Esophagus squamous epithelium (tissue), 5 donors: ENCODE data around the gene TSTD1. TPM values are rescaled to one million over a fixed set of nuclear protein-coding genes. Genes with fewer than 3 reads are reported as not detected.

Experiments
- DNase-seq: peaks from one replicate; lab custom pipeline; 2025; lab: John Stamatoyannopoulos, UW
- H3K27ac ChIP-seq, 4 donors: fragments of 200-600 bp; sonication (generic); one replicate each; pipeline ENCODE4 v1.5.1; 2016 to 2019; ENCODE audit warnings: mild to moderate bottlenecking in 1 of 4
- H3K27me3 ChIP-seq, 4 donors: fragments of 200-600 bp; sonication (generic); 1 replicate in 3 of 4; 2 replicates in 1 of 4; pipeline versions ENCODE4 v1.5.1 to v1.6.0; 2017 to 2021; ENCODE audit warnings: antibody characterized with exemption in 1 of 4
- H3K36me3 ChIP-seq, 3 donors: fragments of 200-600 bp; sonication (generic); one replicate each; pipeline ENCODE4 v1.5.1; 2016 to 2019
- H3K4me1 ChIP-seq, 3 donors: fragments of 200-600 bp; sonication (generic); one replicate each; pipeline ENCODE4 v1.5.1; 2017 to 2019
- H3K4me3 ChIP-seq, 4 donors: fragments of 200-600 bp; sonication (generic); 1 replicate in 3 of 4; 2 replicates in 1 of 4; pipeline ENCODE4 v1.5.1; 2016 to 2019; ENCODE audit warnings: mild to moderate bottlenecking in 2 of 4, moderate library complexity in 1 of 4
- H3K9me3 ChIP-seq, 3 donors: fragments of 200-600 bp; sonication (generic); one replicate each; pipeline ENCODE4 v1.5.1; 2016 to 2019
- CTCF ChIP-seq, 6 experiments: fragments of 450-650 bp in 4 of 6; fragments of 200-600 bp in 2 of 6; sonication (generic) in 2 of 6; IDR thresholded peaks; one replicate each; pipeline ENCODE4 v1.5.1; 2016 to 2019; ENCODE audit warnings: antibody characterized with exemption in 6 of 6, mild to moderate bottlenecking in 4 of 6, moderate library complexity in 4 of 6
- POLR2A ChIP-seq, 4 donors: fragments of 450-650 bp; IDR thresholded peaks; one replicate each; pipeline ENCODE4 v1.6.1; 2017; ENCODE audit warnings: antibody characterized with exemption in 4 of 4, mild to moderate bottlenecking in 4 of 4, moderate library complexity in 3 of 4
- WGBS, 2 donors: methylation state at CpG; one replicate each; pipeline ENCODE4 v1.1.5; 2018; 5-methylcytosine and 5-hydroxymethylcytosine counted together
- intact Hi-C: fragments of 100-400 bp; cut with DNase I; formaldehyde crosslinking; loops from one replicate; pipeline ENCODE4 v1.15.0; 2022
- total RNA-seq, 4 donors: library from RNA; depleted of rRNA; stranded (reverse); fragments of >200 nt; gene quantifications; one replicate each; pipeline ENCODE4 v1.1.0, GENCODE V29; 2016
- donor health status: DM: yes; HTN: yes; CAD: no.

TSTD1 gene
- total RNA-seq, 4 donors from 2014 or later = 69.3 to 99.0 (median 91.4) TPM

DNA sequence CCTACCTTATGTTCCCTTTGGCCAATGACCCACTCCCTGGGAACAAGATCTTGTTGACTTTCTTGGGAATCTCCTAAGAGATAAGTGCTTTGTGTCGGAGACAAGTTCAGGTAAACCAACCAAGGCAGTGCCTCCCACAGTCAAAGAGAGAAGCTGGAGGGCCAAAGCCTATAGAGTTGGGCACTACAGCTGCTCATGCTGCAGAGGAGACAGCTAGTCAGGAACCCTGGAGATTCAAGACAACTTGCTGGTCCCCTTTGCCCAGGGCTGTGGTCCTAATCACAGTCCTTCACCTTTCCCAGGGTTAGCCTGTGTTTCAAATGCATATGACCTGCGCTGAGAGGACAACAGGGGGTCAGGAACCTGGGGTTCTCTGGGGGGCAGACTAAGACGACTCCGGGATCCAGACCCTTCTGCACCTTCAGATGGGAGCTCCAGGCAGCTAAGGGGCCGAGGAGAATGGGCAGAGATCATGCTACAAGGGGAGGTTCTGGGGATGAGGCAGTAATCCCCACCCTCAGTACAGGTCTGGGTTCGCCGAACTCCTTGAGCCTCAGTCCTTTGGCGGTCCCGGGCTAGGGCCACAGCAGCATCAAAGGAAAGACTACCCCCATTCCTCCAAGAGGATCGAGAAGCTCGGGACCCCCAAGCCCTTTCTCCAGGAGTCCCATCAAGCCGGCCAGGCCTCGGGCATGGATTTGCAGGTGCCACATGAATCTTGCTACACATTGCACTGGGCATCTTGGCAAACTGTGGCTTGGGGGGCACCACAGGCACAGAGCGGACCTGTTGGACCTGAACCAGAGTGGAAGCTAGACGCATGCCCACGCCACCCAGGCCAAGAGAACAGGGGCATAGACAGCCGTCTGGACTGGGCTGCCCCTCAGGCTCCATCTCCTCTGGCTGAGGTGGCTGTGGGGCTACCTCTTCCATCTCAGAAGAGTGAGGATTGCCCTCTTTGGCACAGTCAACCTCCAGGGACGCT is 9.0 kb upstream of the TSTD1 start:
- no peak for DNase-seq
- H3K27me3 ChIP-seq = no peaks in the 10 kb centered on the region
- 87 to 100% methylated on average over 2 to 5 of the region's 18 CpGs for WGBS, 2 donors
- TF ChIP-seq CTCF (IDR thresholded peaks at IDR 0.05) (no peak), POLR2A (IDR thresholded peaks at IDR 0.05) (no peak)
- H3K9me3 ChIP-seq = no peaks in the 10 kb centered on the region
- H3K36me3 ChIP-seq = peaks cover 0 to 58% (median 14%) of the 10 kb centered on the region in 3 donors
- no peak overlapping the region for H3K4me3 ChIP-seq
- peaks cover 7 to 37% (median 11%) of the 10 kb centered on the region in 3 donors for H3K4me1 ChIP-seq
- peak overlapping the region; percentile 5 to 99 (median 76) for H3K27ac ChIP-seq
- intact Hi-C loops = no loop called here

- intact Hi-C loops = no loop called here
- Histone ChIP-seq H3K9me3 (no peaks in the 10 kb centered on the region), H3K4me3 (peak overlapping the region; percentile 78 to 97 (median 86)), H3K36me3 (peaks cover 7 to 58% (median 21%) of the 10 kb centered on the region in 3 donors), H3K4me1 (peaks cover 7 to 37% (median 11%) of the 10 kb centered on the region in 3 donors), H3K27me3 (no peaks in the 10 kb centered on the region), H3K27ac (peak overlapping the region; percentile 94 to 99 (median 96))
- DNase-seq = no peak
- 56 to 75% methylated on average over 1 to 2 of the region's 2 CpGs for WGBS, 2 donors
- TF ChIP-seq CTCF (IDR thresholded peaks at IDR 0.05) = no peak
These were observed 8.0 kb upstream of the TSTD1 start for GRCh38 chr1:161046605-161047228.

DNA sequence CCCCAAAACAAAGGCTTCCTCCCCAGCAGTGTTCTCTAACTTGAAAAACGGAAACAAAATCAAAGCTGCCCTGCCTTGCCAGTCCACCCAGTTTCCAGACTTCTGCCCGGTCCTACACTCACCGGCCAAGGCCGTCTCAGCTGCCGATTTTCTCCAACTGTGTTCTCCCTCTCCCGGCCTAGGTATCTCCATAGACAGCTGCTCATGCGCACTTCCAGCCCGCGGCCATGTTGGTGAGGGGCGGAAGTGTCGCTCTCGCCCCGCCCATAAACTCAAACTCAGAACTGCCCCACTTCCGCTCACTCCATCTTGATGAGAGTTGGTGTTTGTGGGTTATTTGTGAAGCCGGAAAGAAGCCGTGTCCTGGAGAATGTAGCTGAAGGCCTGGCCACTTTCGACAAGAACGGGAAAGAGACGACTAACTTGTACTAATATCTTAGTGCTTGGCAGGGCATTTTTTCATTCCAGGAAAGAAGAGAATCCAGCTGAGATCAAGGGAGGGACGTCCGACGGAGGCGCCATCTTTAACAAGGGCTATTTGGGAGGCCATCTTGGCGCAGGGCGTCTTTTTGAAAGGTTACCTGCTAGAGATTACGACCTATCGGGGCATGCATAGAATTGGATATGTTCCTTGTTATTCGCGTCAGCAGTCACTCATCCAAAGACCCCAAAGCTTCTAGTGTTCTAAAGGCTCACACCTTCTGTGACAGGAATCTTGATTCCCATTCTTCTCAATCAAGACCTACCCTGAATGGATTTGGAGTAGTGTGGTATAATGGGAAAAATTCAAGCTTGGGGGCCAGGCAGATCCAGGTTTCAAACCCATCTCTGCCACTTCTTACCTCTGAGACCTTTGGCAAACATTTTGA is 7.2 kb upstream of the TSTD1 start, which contains the start of gene USF1:
TSS of gene USF1 (minus strand) at position 242 of the 869 bp plus-strand sequence. CDS start 2,702 bp downstream, outside the sequence.
- H3K4me1 ChIP-seq = peaks cover 7 to 37% (median 11%) of the 10 kb centered on the region in 3 donors
- intact Hi-C loops = no loop called here
- H3K9me3 ChIP-seq = no peaks in the 10 kb centered on the region
- peak; percentile 75 for DNase-seq
- H3K36me3 ChIP-seq = peaks cover 14 to 58% (median 22%) of the 10 kb centered on the region in 3 donors
- peak in 3 of 4 donors; percentile 61 to 82 (median 81) for TF ChIP-seq POLR2A (IDR thresholded peaks at IDR 0.05)
- peak in 1 of 6 experiments; percentile 3 for TF ChIP-seq CTCF (IDR thresholded peaks at IDR 0.05)
- WGBS, 2 donors = 0% methylated on average over 13 to 27 of the region's 29 CpGs
- H3K4me3 ChIP-seq = peak within 1 kb of the TSS; percentile 78 to 97 (median 86)
- H3K27ac ChIP-seq = peak within 1 kb of the TSS; percentile 94 to 99 (median 96)
- no peaks in the 10 kb centered on the region for H3K27me3 ChIP-seq

GRCh38 chr1:161044908-161045735 is 6.4 kb upstream of the TSTD1 start:
- intact Hi-C loops = no loop called here
- 0% methylated on average over 17 to 28 of the region's 48 CpGs for WGBS, 2 donors
- H3K27ac ChIP-seq = peak overlapping the region; percentile 94 to 99 (median 96)
- no peak for DNase-seq
- peak overlapping the region; percentile 78 to 97 (median 86) for H3K4me3 ChIP-seq
- H3K27me3 ChIP-seq = no peaks in the 10 kb centered on the region
- peaks cover 18 to 59% (median 23%) of the 10 kb centered on the region in 3 donors for H3K36me3 ChIP-seq
- peaks cover 7 to 37% (median 11%) of the 10 kb centered on the region in 3 donors for H3K4me1 ChIP-seq
- peak in 1 of 6 experiments; percentile 4 for TF ChIP-seq CTCF (IDR thresholded peaks at IDR 0.05)
- peak in 1 of 4 donors; percentile 36 for TF ChIP-seq POLR2A (IDR thresholded peaks at IDR 0.05)
- H3K9me3 ChIP-seq = no peaks in the 10 kb centered on the region
